ENCODE measurements around the gene ZNF621.

Gene ZNF621

GRCh38 chr3:40582401-40583027, 57.8 kb downstream of the ZNF621 start:
- no peak for TF ChIP-seq CTCF (IDR thresholded peaks at IDR 0.05; ENCODE audit: low read depth, low read length, missing control alignments)
- no peak overlapping the region for H3K4me3 ChIP-seq (replicated peaks; ENCODE audit: low read depth, low read length)
- DNase-seq (ENCODE audit: extremely low read depth, low read depth) = no peak

DNA sequence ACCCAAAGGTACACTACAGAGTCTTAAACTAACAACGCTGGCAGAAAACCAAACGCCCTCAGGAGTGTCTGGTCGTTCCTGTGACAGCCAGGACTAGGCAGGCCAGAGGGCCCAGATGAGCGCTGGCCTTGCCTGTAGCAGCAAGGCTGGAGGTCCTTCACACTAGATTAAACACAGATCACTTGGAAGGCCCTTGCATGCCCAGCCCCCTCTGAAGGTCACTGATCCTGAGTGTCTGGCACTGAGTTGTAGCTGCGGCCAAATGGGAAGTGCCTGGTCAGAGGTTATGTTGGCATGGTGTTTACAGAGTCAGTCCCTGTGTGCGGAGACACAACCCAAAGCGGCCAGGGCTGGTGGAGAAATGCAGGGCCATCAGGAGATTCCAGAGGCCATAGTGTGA, 58.9 kb downstream of the ZNF621 start:
- TF ChIP-seq CTCF (IDR thresholded peaks at IDR 0.05; ENCODE audit: low read depth, low read length, missing control alignments) = no peak
- no peak for DNase-seq (ENCODE audit: extremely low read depth, low read depth)
- H3K4me3 ChIP-seq (replicated peaks; ENCODE audit: low read depth, low read length) = no peak overlapping the region

GRCh38 chr3:40584625-40585189, 59.9 kb downstream of the ZNF621 start:
- peak; percentile 99 for TF ChIP-seq CTCF (IDR thresholded peaks at IDR 0.05; ENCODE audit: low read depth, low read length, missing control alignments)
- no peak overlapping the region for H3K4me3 ChIP-seq (replicated peaks; ENCODE audit: low read depth, low read length)
- DNase-seq (ENCODE audit: extremely low read depth, low read depth) = peak; percentile 25

DNA sequence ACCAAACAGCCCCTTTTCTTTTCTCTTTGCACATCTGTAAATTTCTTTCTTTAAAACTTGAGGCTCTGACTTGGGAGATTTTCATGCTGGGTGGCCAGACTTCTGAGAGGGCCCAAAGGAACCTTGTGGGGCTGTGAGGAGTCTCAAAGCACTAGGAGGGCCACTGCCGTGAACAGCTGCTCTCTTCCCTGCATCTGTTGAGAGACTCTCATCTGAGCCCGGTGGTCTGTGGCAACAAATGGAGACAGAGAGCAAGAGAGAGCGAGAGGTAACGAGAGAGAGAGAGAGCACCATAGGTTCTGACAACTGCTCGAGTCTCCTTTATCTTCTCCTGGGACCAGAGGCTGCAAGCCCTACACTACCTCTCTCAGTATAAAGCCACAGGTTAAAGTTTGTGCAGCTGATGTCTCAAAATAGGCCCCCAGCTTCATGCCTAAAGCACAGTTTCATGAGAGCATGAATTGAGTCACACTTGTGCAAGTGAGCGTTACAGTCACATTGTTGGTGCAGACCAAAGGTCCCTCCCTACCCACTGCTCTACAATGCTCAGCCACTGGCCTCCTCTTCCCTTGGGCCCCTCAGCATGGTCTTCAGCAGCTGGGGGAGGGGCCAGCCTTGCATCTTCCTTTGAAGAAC, 60.7 kb downstream of the ZNF621 start:
- no peak for DNase-seq (ENCODE audit: extremely low read depth, low read depth)
- no peak for TF ChIP-seq CTCF (IDR thresholded peaks at IDR 0.05; ENCODE audit: low read depth, low read length, missing control alignments)
- no peak overlapping the region for H3K4me3 ChIP-seq (replicated peaks; ENCODE audit: low read depth, low read length)

GRCh38 chr3:40586901-40587300, 62.1 kb downstream of the ZNF621 start:
- no peak for TF ChIP-seq CTCF (IDR thresholded peaks at IDR 0.05; ENCODE audit: low read depth, low read length, missing control alignments)
- DNase-seq (ENCODE audit: extremely low read depth, low read depth) = no peak
- no peak overlapping the region for H3K4me3 ChIP-seq (replicated peaks; ENCODE audit: low read depth, low read length)

GRCh38 chr3:40588406-40588805, 63.6 kb downstream of the ZNF621 start:
- no peak for TF ChIP-seq CTCF (IDR thresholded peaks at IDR 0.05; ENCODE audit: low read depth, low read length, missing control alignments)
- H3K4me3 ChIP-seq (replicated peaks; ENCODE audit: low read depth, low read length) = no peak overlapping the region
- no peak for DNase-seq (ENCODE audit: extremely low read depth, low read depth)

All from HFF-Myc (cell line).